Measurements from ENCODE around the gene INVS. TPM values are rescaled to one million over a fixed set of nuclear protein-coding genes. Genes with fewer than 3 reads are reported as not detected.

Gene INVS
- total and polyA plus RNA-seq, 2 of the 13 experiments (the other 11 are each of a cell fraction or from before 2014, with no cell fraction given), result 11.3 to 16.3 TPM

GRCh38 chr9:100112677-100113336 is 13.8 kb downstream of the INVS start:
- Histone ChIP-seq H3K9ac (ENCODE audit: insufficient read depth, low read depth, low read length) (no peak overlapping the region), H4K20me1 (ENCODE audit: insufficient read depth, low read length) (no peaks in the 10 kb centered on the region), H3K79me2 (ENCODE audit: insufficient read depth, low read length) (peaks cover 2% of the 10 kb centered on the region), H3K27ac (ENCODE audit: extremely low read length, insufficient read depth, low read length) (no peak overlapping the region), H3K4me3 (replicated peaks in 1 of 3; ENCODE audit: insufficient read depth in 1 of 3, low read depth in 2 of 3, low read length in 3 of 3) (no peak overlapping the region), H3K4me1 (ENCODE audit: insufficient read depth, low read length) (no peaks in the 10 kb centered on the region), H3K9me3 (ENCODE audit: low read length) (no peaks in the 10 kb centered on the region), H3K36me3 (replicated peaks in 1 of 2; ENCODE audit: control insufficient read depth in 1 of 2, insufficient read depth in 2 of 2, low read length in 2 of 2) (peaks cover 2 to 10% of the 10 kb centered on the region in 2 experiments; a peak in 4 of 5 replicates), H3K4me2 (ENCODE audit: low read depth, low read length) (no peak overlapping the region), H3K27me3 (ENCODE audit: control insufficient read depth in 1 of 2, insufficient read depth in 2 of 2, low read length in 2 of 2) (no peaks in the 10 kb centered on the region), H2AFZ (ENCODE audit: low read length) (no peak overlapping the region)
- ATAC-seq (no peak), DNase-seq (ENCODE audit: low spot score) (no peak), FAIRE-seq (no peak)
- no TSS peak for BruUV-seq (replicated peaks)
- in situ Hi-C loops (cut with HindIII; ENCODE audit: extremely low pct_ligation_motif_present, low pct_unique_long_range_greater_than_20kb) (no loop called here), intact Hi-C loops (cut with micrococcal nuclease; ENCODE audit: unreplicated experiment) (no loop called here)
- WGBS (ENCODE audit: low lambda C conversion rate), result 94% methylated on average over 2 of the region's 2 CpGs
- ChIA-PET CTCF (ENCODE audit: low intra/inter-chr PET ratio, low total read pairs) (no interaction called here), POLR2A (interaction anchor here (0.9 kb wide), 1 partner anchor 13 kb away, joined by 3 read pairs; the partner anchor contains the start of gene INVS)
- no peak for TF ChIP-seq HDAC6 (IDR thresholded peaks at IDR 0.05; ENCODE audit: low read depth, low read length)
- TF ChIP-seq, protein P1, sequence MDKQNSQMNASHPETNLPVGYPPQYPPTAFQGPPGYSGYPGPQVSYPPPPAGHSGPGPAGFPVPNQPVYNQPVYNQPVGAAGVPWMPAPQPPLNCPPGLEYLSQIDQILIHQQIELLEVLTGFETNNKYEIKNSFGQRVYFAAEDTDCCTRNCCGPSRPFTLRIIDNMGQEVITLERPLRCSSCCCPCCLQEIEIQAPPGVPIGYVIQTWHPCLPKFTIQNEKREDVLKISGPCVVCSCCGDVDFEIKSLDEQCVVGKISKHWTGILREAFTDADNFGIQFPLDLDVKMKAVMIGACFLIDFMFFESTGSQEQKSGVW (CRISPR knock-in tag; IDR thresholded peaks at IDR 0.05; ENCODE audit: borderline replicate concordance), result no peak

GRCh38 chr9:100117316-100117715 is 18.3 kb downstream of the INVS start:
- over 99% methylated on average over 20 of the region's 25 CpGs for WGBS (ENCODE audit: low lambda C conversion rate)
- in situ Hi-C loops (cut with HindIII; ENCODE audit: extremely low pct_ligation_motif_present, low pct_unique_long_range_greater_than_20kb), result no loop called here
- Histone ChIP-seq H3K4me2 (ENCODE audit: low read depth, low read length) (no peak overlapping the region), H3K4me1 (ENCODE audit: insufficient read depth, low read length) (no peaks in the 10 kb centered on the region), H3K27me3 (ENCODE audit: control insufficient read depth in 1 of 2, insufficient read depth in 2 of 2, low read length in 2 of 2) (no peaks in the 10 kb centered on the region), H3K9ac (ENCODE audit: insufficient read depth, low read depth, low read length) (no peak overlapping the region), H3K27ac (ENCODE audit: extremely low read length, insufficient read depth, low read length) (no peak overlapping the region), H4K20me1 (ENCODE audit: insufficient read depth, low read length) (no peaks in the 10 kb centered on the region), H3K4me3 (replicated peaks in 1 of 3; ENCODE audit: insufficient read depth in 1 of 3, low read depth in 2 of 3, low read length in 3 of 3) (no peak overlapping the region), H3K9me3 (ENCODE audit: low read length) (no peaks in the 10 kb centered on the region), H3K36me3 (replicated peaks in 1 of 2; ENCODE audit: control insufficient read depth in 1 of 2, insufficient read depth in 2 of 2, low read length in 2 of 2) (peaks cover 1 to 14% of the 10 kb centered on the region in 2 experiments; a peak in 2 of 5 replicates), H2AFZ (ENCODE audit: low read length) (no peak overlapping the region), H3K79me2 (ENCODE audit: insufficient read depth, low read length) (peaks cover 2% of the 10 kb centered on the region)
- no TSS peak for BruUV-seq (replicated peaks)
- CTCF ChIA-PET (ENCODE audit: low intra/inter-chr PET ratio, low total read pairs), result no interaction called here
- intact Hi-C loops (cut with micrococcal nuclease; ENCODE audit: unreplicated experiment), result no loop called here
- no peak for DNase-seq (ENCODE audit: low spot score)
- FAIRE-seq, result no peak
- POLR2A ChIA-PET, result no interaction called here
- no peak for ATAC-seq
- TF ChIP-seq ZFP41 (CRISPR knock-in tag; IDR thresholded peaks at IDR 0.05; ENCODE audit: borderline replicate concordance) (no peak), GLI4 (CRISPR knock-in tag; IDR thresholded peaks at IDR 0.05; ENCODE audit: borderline replicate concordance) (no peak), HBP1 (CRISPR knock-in tag; IDR thresholded peaks at IDR 0.05; ENCODE audit: low read depth) (no peak), ZNF792 (CRISPR knock-in tag; IDR thresholded peaks at IDR 0.05) (no peak), ZNF547 (CRISPR knock-in tag; IDR thresholded peaks at IDR 0.05) (no peak), ZNF383 (CRISPR knock-in tag; IDR thresholded peaks at IDR 0.05; ENCODE audit: borderline replicate concordance) (no peak), NR1H2 (CRISPR knock-in tag; IDR thresholded peaks at IDR 0.05; ENCODE audit: borderline replicate concordance, low read depth) (no peak), ZNF331 (CRISPR knock-in tag; IDR thresholded peaks at IDR 0.05) (no peak), ZNF724P (CRISPR knock-in tag; IDR thresholded peaks at IDR 0.05; ENCODE audit: borderline replicate concordance) (no peak), ZNF891 (CRISPR knock-in tag; IDR thresholded peaks at IDR 0.05) (no peak), NR2C2 (CRISPR knock-in tag; IDR thresholded peaks at IDR 0.05; ENCODE audit: borderline replicate concordance) (no peak), ZNF576 (CRISPR knock-in tag; IDR thresholded peaks at IDR 0.05) (no peak)

Measured in HepG2 (cell line).